NCI-H2196 (cell line): ENCODE results near the gene KRTAP4-8.
"Not testable (repeated sequence)": the region's sequence is repeated elsewhere in the genome, so short reads cannot be mapped to it uniquely, and the experiment has no call there.

Experiments used
- DNase-seq: peaks from one replicate; lab custom pipeline; 2025; ENCODE audit not compliant: unreplicated experiment; lab: John Stamatoyannopoulos, UW

Gene KRTAP4-8

DNA sequence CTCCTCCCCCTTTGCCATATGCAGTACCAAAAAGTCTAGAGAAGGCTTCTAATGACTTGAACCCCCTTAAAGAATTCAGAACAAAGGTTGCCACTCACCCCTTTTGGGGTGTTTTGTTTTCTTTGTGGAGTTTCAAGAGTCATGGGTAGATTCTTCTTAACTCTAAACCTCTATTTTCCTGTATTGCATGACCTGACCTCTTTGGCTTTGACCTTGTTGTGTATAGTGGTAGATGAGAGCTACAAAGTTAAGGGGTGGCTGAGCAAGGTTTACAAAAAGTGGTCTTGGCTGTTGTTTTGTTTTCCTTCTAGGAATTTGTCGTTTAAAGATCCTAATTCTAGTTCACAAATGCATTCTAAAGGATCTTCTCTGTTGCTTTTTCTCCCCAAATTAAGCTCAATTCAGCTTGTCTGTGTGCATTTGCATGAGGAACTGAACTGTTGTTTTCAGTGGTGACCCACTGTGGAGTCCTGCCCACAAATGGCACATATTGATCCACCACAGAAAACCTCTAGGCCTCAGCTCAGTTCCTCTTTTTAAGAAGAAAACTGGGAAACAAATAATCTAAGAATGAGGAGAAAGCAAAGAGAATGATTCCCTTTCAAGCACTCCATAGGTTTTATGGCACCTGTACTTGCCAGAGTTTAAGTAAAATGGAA, 10.9 kb upstream of the KRTAP4-8 start:
- DNase-seq, result not testable (repeated sequence)

DNA sequence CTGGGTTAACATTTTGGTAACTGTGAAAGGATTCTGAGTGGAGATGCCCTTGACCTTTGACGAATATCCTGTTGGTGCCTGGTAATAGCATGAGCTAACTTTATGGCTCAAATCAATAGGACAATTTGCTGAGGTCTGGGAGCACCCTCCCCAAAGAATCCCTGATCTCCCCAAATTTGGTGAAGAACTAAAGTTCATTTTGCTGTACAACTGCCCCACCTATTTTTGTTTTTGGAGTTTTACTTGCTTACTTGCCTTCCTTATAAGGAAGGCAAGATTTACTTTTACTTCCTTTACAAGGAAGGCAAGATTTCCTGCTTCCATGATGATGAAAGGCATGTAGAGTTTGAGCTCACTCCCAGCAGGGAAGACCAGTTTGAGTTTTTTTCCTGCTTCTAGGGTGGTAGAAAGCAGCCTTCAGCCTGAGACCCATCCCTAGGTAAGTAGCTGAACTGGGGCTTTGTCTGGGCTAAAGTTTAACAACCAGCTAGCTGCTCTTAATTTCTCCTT, 10.1 kb upstream of the KRTAP4-8 start:
- DNase-seq, result no peak

GRCh38 chr17:41105347-41105746, 7.4 kb upstream of the KRTAP4-8 start, which contains the start of gene KRTAP4-9:
Gene KRTAP4-9 (plus strand): TSS chr17:41105389. CDS start chr17:41105389, 0 bp downstream.
- not testable (repeated sequence) for DNase-seq

DNA sequence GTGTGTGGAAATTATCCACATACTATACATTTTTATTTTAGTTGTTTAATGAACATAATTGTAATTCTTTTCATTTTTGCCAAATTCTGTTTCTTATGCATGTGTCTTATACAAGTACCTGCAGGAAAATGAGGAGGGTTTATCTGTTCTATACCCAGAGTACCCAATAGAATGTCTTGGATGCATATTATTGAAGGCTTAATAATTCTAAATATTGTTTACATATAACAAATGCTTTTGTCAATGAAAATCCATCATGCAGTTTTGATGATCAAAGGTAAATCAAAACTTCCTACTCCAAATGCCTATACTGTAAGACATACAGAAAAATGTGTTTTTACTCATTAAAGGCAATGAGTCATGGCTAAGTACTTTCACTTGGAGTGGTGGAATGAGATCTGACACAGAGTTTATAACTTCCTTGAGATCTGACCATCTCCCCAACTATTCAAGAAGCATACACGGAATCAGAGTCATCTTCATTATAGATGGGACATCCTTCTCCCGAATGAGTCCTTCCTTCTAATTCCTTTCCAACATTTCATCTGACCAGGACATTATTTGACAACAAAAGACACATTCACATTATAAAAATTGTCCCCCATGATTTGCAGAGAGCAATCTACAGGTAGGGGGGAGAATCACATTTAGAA, 6.6 kb upstream of the KRTAP4-8 start:
- DNase-seq, result not testable (repeated sequence)

GRCh38 chr17:41103896-41104295, 6.0 kb upstream of the KRTAP4-8 start:
- no peak for DNase-seq

GRCh38 chr17:41101586-41102259, 3.8 kb upstream of the KRTAP4-8 start, which contains the start of gene KRTAP4-16:
Gene KRTAP4-16 (minus strand): TSS chr17:41102209. CDS start chr17:41102209, 0 bp downstream.
- no peak for DNase-seq

- not testable (repeated sequence) for DNase-seq
Observed at GRCh38 chr17:41099682-41100480, 1.9 kb upstream of the KRTAP4-8 start.

DNA sequence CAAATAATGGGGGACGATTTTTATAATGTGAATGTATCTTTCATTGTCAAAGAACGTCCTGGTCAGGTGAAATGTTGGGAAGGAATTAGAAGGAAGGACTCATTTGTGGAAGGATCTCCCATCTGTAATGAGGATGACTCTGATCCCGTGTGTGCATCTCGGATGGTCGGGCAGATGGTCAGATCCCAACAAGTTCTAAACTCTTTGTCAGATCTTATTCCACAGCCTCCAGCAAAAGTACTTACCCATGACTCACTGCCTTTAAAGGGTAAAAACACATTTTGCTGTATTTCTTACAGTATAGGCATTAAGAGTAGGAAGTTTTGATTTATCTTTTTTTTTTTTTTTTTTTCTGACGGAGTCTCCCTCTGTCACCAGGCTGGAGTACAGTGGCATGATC, 539 bp upstream of the KRTAP4-8 start:
- no peak for DNase-seq

DNA sequence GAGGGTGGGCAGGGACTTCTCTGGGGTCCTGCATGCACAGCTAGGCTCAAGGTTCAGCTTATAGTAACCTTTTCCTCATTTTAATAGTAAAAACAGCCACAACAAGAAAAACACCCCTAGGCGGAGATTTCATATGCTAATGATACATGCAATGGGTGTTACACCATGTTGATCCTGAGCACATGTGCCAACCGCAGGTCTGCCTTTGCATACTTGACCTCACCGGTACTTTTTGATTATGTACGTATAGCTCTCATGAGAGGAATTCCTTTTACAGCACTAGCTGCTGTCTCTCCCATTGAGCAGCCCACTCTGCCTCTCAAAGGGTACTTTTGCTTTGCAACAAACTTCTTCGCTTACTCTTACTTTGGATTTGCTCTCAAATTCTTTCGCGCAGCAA, 1.9 kb downstream of the KRTAP4-8 start:
- DNase-seq, result no peak

DNA sequence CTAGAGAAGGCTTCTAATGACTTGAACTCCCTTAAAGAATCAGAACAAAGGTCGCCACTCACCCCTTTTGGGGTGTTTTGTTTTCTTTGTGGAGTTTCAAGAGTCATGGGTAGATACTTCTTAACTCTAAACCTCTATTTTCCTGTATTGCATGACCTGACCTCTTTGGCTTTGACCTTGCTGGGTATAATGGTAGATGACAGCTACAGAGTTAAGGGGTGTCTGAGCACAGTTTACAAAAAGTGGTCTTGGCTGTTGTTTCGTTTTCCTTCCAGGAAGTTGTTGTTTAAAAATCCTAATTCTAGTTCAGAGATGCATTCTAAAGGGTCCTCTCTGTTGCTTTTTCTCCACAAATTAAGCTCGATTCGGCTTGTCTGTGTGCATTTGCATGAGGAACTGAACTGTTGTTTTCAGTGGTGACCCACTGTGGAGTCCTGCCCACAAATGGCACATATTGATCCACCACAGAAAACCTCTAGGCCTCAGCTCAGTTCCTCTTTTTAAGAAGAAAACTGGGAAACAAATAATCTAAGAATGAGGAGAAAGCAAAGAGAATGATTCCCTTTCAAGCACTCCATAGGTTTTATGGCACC, 9.1 kb downstream of the KRTAP4-8 start:
- not testable (repeated sequence) for DNase-seq

DNA sequence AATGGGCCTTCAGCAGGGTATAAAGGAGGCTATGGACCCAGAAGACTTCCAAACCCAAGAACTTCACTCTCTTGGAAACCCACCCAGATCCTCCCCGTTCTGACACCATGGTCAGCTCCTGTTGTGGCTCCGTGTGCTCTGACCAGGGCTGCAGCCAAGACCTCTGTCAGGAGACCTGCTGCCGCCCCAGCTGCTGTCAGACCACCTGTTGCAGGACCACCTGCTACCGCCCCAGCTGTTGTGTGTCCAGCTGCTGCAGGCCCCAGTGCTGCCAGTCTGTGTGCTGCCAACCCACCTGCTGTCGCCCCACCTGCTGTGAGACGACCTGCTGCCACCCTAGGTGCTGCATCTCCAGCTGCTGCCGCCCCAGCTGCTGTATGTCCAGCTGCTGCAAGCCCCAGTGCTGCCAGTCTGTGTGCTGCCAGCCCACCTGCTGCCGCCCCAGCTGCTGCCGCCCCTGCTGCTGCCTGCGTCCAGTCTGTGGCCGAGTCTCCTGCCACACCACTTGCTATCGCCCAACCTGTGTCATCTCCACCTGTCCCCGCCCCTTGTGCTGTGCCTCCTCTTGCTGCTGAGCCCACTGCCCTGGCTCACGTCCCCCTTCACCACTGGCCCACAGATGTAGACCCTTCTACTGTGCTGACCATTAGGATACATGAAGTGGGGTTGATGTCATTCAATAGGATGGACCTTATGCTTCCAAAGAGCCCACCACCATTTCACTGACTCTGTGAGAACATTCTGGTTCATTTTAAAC, 13.7 kb downstream of the KRTAP4-8 start, which contains the start of gene KRTAP4-7:
Gene KRTAP4-7, plus strand, starts transcription at position 51 of the 757 bp plus-strand sequence. Its CDS starts 57 bp downstream, at position 108.
- not testable (repeated sequence) for DNase-seq

GRCh38 chr17:41083427-41083826, 14.5 kb downstream of the KRTAP4-8 start:
- DNase-seq, result not testable (repeated sequence)

GRCh38 chr17:41082626-41083025, 15.3 kb downstream of the KRTAP4-8 start:
- no peak for DNase-seq

DNA sequence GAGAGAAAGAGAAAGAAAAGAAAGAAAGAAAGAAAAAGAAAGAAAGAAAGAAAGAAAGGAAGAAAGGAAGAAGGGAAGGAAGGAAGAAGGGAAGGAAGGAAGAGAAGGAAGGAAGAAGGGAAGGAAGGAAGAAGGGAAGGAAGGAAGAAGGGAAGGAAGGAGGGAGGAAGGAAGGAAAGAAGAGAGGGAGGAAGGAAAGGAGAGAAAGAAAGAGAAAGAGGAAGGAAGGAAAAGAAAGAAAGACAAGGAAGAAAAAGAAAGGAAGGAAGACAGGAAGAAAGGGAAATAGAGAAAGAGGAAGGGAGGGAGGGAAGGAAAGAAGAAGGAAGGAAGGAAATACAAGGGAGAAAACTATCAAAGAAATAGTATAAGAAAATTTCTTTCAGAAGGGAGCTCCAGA, 21.2 kb downstream of the KRTAP4-8 start:
- no peak for DNase-seq

DNA sequence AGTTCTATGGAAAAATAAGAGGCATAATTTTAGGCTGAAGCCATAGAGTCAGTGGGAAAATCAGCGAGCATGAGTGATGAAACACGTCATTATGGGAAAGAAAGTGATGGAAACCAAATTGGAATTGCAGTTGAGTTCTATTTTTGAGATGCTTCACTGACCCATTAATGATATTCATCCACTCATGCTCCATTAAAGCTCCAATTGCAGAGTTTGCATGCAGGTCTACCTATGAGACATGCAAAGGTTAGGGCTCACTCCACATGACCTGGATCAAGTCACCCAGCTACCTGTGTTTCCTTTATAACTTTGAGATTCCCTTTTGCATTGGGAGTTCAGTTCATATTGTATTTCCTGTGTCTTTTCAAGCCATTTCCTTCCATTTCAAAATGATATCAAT, 24.3 kb downstream of the KRTAP4-8 start:
- DNase-seq, result no peak

- no peak for DNase-seq
Observed at GRCh38 chr17:41071606-41072360, 26.2 kb downstream of the KRTAP4-8 start.

GRCh38 chr17:41069031-41069430, 28.9 kb downstream of the KRTAP4-8 start:
- no peak for DNase-seq

DNA sequence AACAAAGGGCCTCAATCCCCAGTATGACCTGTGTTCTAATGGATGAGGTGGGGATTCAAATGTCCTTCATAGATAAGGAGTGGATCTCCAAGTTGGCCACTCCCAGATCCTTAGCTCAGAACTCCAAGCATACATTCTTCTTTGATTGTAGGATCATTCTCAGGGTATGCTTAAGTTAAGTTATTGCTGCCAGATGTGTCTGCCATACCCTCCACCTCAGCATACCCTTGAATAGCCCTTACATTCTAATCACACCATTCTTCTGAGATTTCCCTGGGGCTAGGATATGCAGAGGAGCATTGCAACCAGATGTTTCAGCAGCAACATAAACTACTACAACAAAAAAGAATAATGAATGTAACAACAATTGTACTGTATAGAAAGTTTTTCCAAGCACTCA, 30.7 kb downstream of the KRTAP4-8 start:
- no peak for DNase-seq
